Kidney epithelial cell (primary cell): Measurements from ENCODE around the gene SLC38A3. TPM values are rescaled to one million over a fixed set of nuclear protein-coding genes. Genes with fewer than 3 reads are reported as not detected.
A peak's percentile ranks its signal among the peaks of the same experiment; 100 is the strongest.

Experiments used
- DNase-seq: peaks from one replicate; pipeline ENCODE4 v3.0.0-alpha.2; 2010; ENCODE audit warnings: low read depth
- H3K27me3 ChIP-seq: 2 replicates; pipeline ENCODE4 v1.6.0; 2011; ENCODE audit warnings: low read length; ENCODE audit not compliant: control insufficient read depth, insufficient read depth
- H3K36me3 ChIP-seq: 2 replicates; pipeline ENCODE4 v1.5.1; 2011; ENCODE audit warnings: low read length; ENCODE audit not compliant: control insufficient read depth, insufficient read depth
- H3K4me3 ChIP-seq: 2 replicates; pipeline ENCODE4 v1.5.1; 2011; ENCODE audit warnings: low read depth, mild to moderate bottlenecking, control low read depth, low read length
- CTCF ChIP-seq: IDR thresholded peaks from 2 replicates; pipeline ENCODE4 v1.5.1; 2011; ENCODE audit warnings: mild to moderate bottlenecking, moderate library complexity, low read length, control low read depth, inconsistent platforms; ENCODE audit not compliant: insufficient read depth, poor library complexity, severe bottlenecking
- total RNA-seq: library from RNA; depleted of rRNA; stranded (reverse); fragments of >200 nt; gene quantifications from 2 replicates; pipeline ENCODE4 v1.2.3, GENCODE V29; 2015

The SLC38A3 gene
- total RNA-seq, 1 donor from 2014 or later: 0.13 TPM

- DNase-seq: no peak
- Histone ChIP-seq H3K27me3 (no peaks in the 10 kb centered on the region), H3K4me3 (no peak overlapping the region), H3K36me3 (peaks cover 18% of the 10 kb centered on the region)
- TF ChIP-seq CTCF: no peak
These were observed 49.6 kb downstream of the SLC38A3 start for GRCh38 chr3:50254577-50255250.

- Histone ChIP-seq H3K4me3 (no peak overlapping the region), H3K27me3 (no peaks in the 10 kb centered on the region), H3K36me3 (peaks cover 18% of the 10 kb centered on the region)
- no peak for TF ChIP-seq CTCF
- no peak for DNase-seq
These were observed 50.2 kb downstream of the SLC38A3 start for GRCh38 chr3:50255251-50255615.

- DNase-seq: no peak
- TF ChIP-seq CTCF: peak; percentile 56
- Histone ChIP-seq H3K36me3 (peaks cover 11% of the 10 kb centered on the region), H3K27me3 (no peaks in the 10 kb centered on the region), H3K4me3 (no peak overlapping the region)
These were observed 52.2 kb downstream of the SLC38A3 start for GRCh38 chr3:50256978-50257890.

GRCh38 chr3:50258029-50258680 is 53.1 kb downstream of the SLC38A3 start:
- TF ChIP-seq CTCF: no peak
- no peaks in the 10 kb centered on the region for H3K27me3 ChIP-seq
- no peak for DNase-seq
- H3K4me3 ChIP-seq: no peak overlapping the region
- peaks cover 11% of the 10 kb centered on the region for H3K36me3 ChIP-seq

GRCh38 chr3:50258979-50259378 is 53.9 kb downstream of the SLC38A3 start:
- peaks cover 11% of the 10 kb centered on the region for H3K36me3 ChIP-seq
- TF ChIP-seq CTCF: no peak
- no peaks in the 10 kb centered on the region for H3K27me3 ChIP-seq
- DNase-seq: no peak
- H3K4me3 ChIP-seq: no peak overlapping the region
